Liver (tissue), 9 donors: Measurements from ENCODE around the gene POP4. TPM values are rescaled to one million over a fixed set of nuclear protein-coding genes. Genes with fewer than 3 reads are reported as not detected.

Experiments used
- DNase-seq: peaks from one replicate; pipeline ENCODE4 v3.0.0-alpha.2; 2017; ENCODE audit warnings: low spot score
- H3K27ac ChIP-seq, 2 donors: one replicate each; pipeline ENCODE4 v1.7.0; 2013; ENCODE audit warnings: inconsistent platforms in 2 of 2, low read length in 2 of 2, control low read depth in 1 of 2, low read depth in 1 of 2, mild to moderate bottlenecking in 1 of 2
- H3K27me3 ChIP-seq, 4 donors: one replicate each; pipeline versions ENCODE4 v1.6.1 to v1.7.0; 2013; ENCODE audit warnings: low read length in 3 of 4, inconsistent platforms in 1 of 4, mild to moderate bottlenecking in 1 of 4, moderate library complexity in 1 of 4; ENCODE audit not compliant: control insufficient read depth in 4 of 4, insufficient read depth in 4 of 4
- H3K36me3 ChIP-seq, 4 donors: one replicate each; pipeline versions ENCODE4 v1.6.1 to v1.7.0; 2013; ENCODE audit warnings: low read length in 3 of 4, mild to moderate bottlenecking in 3 of 4, low read depth in 1 of 4, moderate library complexity in 1 of 4; ENCODE audit not compliant: control insufficient read depth in 4 of 4, insufficient read depth in 3 of 4
- H3K4me1 ChIP-seq, 4 donors: one replicate each; pipeline versions ENCODE4 v1.6.1 to v1.7.0; 2013; ENCODE audit warnings: low read length in 3 of 4, mild to moderate bottlenecking in 3 of 4, moderate library complexity in 1 of 4; ENCODE audit not compliant: control insufficient read depth in 4 of 4, insufficient read depth in 4 of 4
- H3K4me3 ChIP-seq, 3 donors: one replicate each; pipeline versions ENCODE4 v1.6.1 to v1.7.0; 2013; ENCODE audit warnings: low read length in 3 of 3, control low read depth in 1 of 3, low read depth in 1 of 3, mild to moderate bottlenecking in 1 of 3
- H3K9ac ChIP-seq, 2 donors: one replicate each; pipeline ENCODE4 v1.7.0; 2013; ENCODE audit warnings: low read length in 2 of 2, mild to moderate bottlenecking in 2 of 2, moderate library complexity in 2 of 2, control low read depth in 1 of 2, low read depth in 1 of 2
- H3K9me3 ChIP-seq, 4 donors: one replicate each; pipeline versions ENCODE4 v1.6.1 to v1.7.0; 2013; ENCODE audit warnings: low read length in 3 of 4; ENCODE audit not compliant: control insufficient read depth in 4 of 4
- EGR1 ChIP-seq, 2 donors: IDR thresholded peaks; 2 replicates each; pipeline ENCODE4 v1.6.1; 2016 to 2018; ENCODE audit warnings: antibody characterized with exemption in 2 of 2, low read depth in 2 of 2
- FOXA1 ChIP-seq: IDR thresholded peaks from 2 replicates; pipeline ENCODE4 v1.6.1; 2016; ENCODE audit warnings: antibody characterized with exemption
- FOXA2 ChIP-seq: IDR thresholded peaks from 2 replicates; pipeline ENCODE4 v1.6.1; 2016; ENCODE audit warnings: antibody characterized with exemption
- GABPA ChIP-seq, 2 donors: IDR thresholded peaks in 1 of 2; conservative IDR thresholded peaks in 1 of 2; 2 replicates each; pipeline ENCODE4 v1.6.1; 2016; ENCODE audit warnings: antibody characterized with exemption in 2 of 2, mild to moderate bottlenecking in 1 of 2, moderate library complexity in 1 of 2
- HNF4A ChIP-seq, 2 donors: conservative IDR thresholded peaks; 2 replicates each; pipeline ENCODE4 v1.6.1; 2016; ENCODE audit warnings: antibody characterized with exemption in 2 of 2, mild to moderate bottlenecking in 2 of 2
- HNF4G ChIP-seq: IDR thresholded peaks from 2 replicates; pipeline ENCODE4 v1.6.1; 2016; ENCODE audit warnings: antibody characterized with exemption
- JUND ChIP-seq, 2 donors: IDR thresholded peaks; 2 replicates each; pipeline ENCODE4 v1.6.1; 2016; ENCODE audit warnings: antibody characterized with exemption in 2 of 2
- NR2F2 ChIP-seq: IDR thresholded peaks from 2 replicates; pipeline ENCODE4 v1.6.1; 2016; ENCODE audit warnings: antibody characterized with exemption
- REST ChIP-seq: IDR thresholded peaks from 2 replicates; pipeline ENCODE4 v1.6.1; 2016; ENCODE audit warnings: antibody characterized with exemption, mild to moderate bottlenecking
- RXRA ChIP-seq, 2 donors: IDR thresholded peaks; 2 replicates each; pipeline ENCODE4 v1.6.1; 2017 to 2018; ENCODE audit warnings: antibody characterized with exemption in 2 of 2, mild to moderate bottlenecking in 1 of 2
- SP1 ChIP-seq: IDR thresholded peaks from 2 replicates; pipeline ENCODE4 v1.6.1; 2018; ENCODE audit warnings: antibody characterized with exemption, mild to moderate bottlenecking
- TAF1 ChIP-seq: conservative IDR thresholded peaks from 2 replicates; pipeline ENCODE4 v1.6.1; 2016; ENCODE audit warnings: antibody characterized with exemption, mild to moderate bottlenecking
- YY1 ChIP-seq: IDR thresholded peaks from 2 replicates; pipeline ENCODE4 v1.6.1; 2016; ENCODE audit warnings: antibody characterized with exemption, mild to moderate bottlenecking
- ZBTB33 ChIP-seq: IDR thresholded peaks from 2 replicates; pipeline ENCODE4 v1.6.1; 2016; ENCODE audit warnings: antibody characterized with exemption
- WGBS: extraction: QIAGEN DNeasy Blood & Tissue Kit; methylation state at CpG from one replicate; pipeline ENCODE4 v1.1.7; 2013; 5-methylcytosine and 5-hydroxymethylcytosine counted together
- polyA plus RNA-seq, 2 donors: library from polyadenylated mRNA; stranded (reverse) in 1 of 2; unstranded in 1 of 2; fragments of 200-250 nt in 1 of 2; fragments of >200 nt in 1 of 2; fragmentation: Nextera tagmentation in 1 of 2; extraction: Ambion mirVana in 1 of 2; gene quantifications; one replicate each; pipeline versions ENCODE4 v1.2.1 to v1.2.3, GENCODE V29; 2013 to 2015
- total RNA-seq, 2 donors: library from RNA; depleted of rRNA; stranded (reverse); fragments of >200 nt; gene quantifications; one replicate each; pipeline ENCODE4 v1.2.3, GENCODE V29; 2014
- TF ChIP-seq, protein P1 (sequence below): fragments of 150-350 bp; IDR thresholded peaks from 2 replicates; pipeline ENCODE4 v1.5.1; 2017; ENCODE audit warnings: improper control_type of control experiment, low read depth, low read length; ENCODE audit not compliant: missing input control
- TF ChIP-seq, protein P2 (sequence below): IDR thresholded peaks from 2 replicates; pipeline ENCODE4 v1.6.1; 2016; ENCODE audit warnings: antibody characterized with exemption
- TF ChIP-seq, protein P3 (sequence below): IDR thresholded peaks from 2 replicates; pipeline ENCODE4 v1.6.1; 2016; ENCODE audit warnings: antibody characterized with exemption
- donor health status: healthy.
- donor health status: healthy.
- donor health status: healthy.
- donor health status: healthy.
- donor health status: healthy.

POP4 gene
- total and polyA plus RNA-seq, 4 donors = 33.7 to 61.6 (median 38.9) TPM

DNA sequence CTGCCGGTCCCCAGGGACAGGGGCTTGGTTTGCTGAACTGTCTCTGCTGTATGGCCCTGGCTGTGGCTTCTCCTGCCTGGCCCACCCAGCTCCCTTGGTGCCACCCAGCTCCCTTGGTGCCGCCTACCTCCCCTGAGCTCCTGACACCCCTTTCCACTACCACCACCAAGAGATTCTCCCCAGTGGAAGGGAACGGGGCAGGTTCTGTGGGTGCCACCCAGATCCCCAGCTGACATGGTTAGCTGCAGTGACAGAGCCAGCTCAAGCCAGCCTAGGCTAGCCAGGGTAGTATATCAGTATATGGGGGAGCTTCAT, 28.5 kb upstream of the POP4 start:
- Histone ChIP-seq H3K9ac (no peak overlapping the region), H3K27me3 (peaks cover 0 to 8% (median 4%) of the 10 kb centered on the region in 4 donors), H3K4me3 (no peak overlapping the region), H3K4me1 (no peaks in the 10 kb centered on the region), H3K36me3 (no peaks in the 10 kb centered on the region), H3K27ac (no peak overlapping the region), H3K9me3 (peaks cover 0 to 3% (median 1%) of the 10 kb centered on the region in 4 donors)
- TF ChIP-seq REST (no peak), RXRA (IDR thresholded peaks at IDR 0.05) (no peak), FOXA2 (no peak), FOXA1 (no peak), SP1 (no peak), ZBTB33 (no peak), TAF1 (no peak)
- TF ChIP-seq, protein P1, sequence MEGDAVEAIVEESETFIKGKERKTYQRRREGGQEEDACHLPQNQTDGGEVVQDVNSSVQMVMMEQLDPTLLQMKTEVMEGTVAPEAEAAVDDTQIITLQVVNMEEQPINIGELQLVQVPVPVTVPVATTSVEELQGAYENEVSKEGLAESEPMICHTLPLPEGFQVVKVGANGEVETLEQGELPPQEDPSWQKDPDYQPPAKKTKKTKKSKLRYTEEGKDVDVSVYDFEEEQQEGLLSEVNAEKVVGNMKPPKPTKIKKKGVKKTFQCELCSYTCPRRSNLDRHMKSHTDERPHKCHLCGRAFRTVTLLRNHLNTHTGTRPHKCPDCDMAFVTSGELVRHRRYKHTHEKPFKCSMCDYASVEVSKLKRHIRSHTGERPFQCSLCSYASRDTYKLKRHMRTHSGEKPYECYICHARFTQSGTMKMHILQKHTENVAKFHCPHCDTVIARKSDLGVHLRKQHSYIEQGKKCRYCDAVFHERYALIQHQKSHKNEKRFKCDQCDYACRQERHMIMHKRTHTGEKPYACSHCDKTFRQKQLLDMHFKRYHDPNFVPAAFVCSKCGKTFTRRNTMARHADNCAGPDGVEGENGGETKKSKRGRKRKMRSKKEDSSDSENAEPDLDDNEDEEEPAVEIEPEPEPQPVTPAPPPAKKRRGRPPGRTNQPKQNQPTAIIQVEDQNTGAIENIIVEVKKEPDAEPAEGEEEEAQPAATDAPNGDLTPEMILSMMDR = no peak
- TF ChIP-seq, protein P2, sequence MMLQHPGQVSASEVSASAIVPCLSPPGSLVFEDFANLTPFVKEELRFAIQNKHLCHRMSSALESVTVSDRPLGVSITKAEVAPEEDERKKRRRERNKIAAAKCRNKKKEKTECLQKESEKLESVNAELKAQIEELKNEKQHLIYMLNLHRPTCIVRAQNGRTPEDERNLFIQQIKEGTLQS = no peak
- WGBS = 53% methylated on average over 3 of the region's 3 CpGs
- DNase-seq = no peak

GRCh38 chr19:29578349-29578748, 27.7 kb upstream of the POP4 start:
- H3K9me3 ChIP-seq = peaks cover 0 to 3% (median 1%) of the 10 kb centered on the region in 4 donors
- WGBS = 69% methylated on average over 8 of the region's 8 CpGs
- no peak for TF ChIP-seq SP1
- TF ChIP-seq, protein P2 = no peak
- TF ChIP-seq JUND (IDR thresholded peaks at IDR 0.05) = no peak
- no peak for TF ChIP-seq EGR1 (IDR thresholded peaks at IDR 0.05; ENCODE audit: low read depth in 2 of 2)
- TF ChIP-seq HNF4A (conservative IDR thresholded peaks at IDR 0.05) = no peak
- no peak for TF ChIP-seq GABPA (IDR thresholded peaks at IDR 0.05 in 1 of 2, conservative IDR thresholded peaks at IDR 0.05 in 1 of 2)
- no peak for TF ChIP-seq RXRA (IDR thresholded peaks at IDR 0.05)
- TF ChIP-seq, protein P3, sequence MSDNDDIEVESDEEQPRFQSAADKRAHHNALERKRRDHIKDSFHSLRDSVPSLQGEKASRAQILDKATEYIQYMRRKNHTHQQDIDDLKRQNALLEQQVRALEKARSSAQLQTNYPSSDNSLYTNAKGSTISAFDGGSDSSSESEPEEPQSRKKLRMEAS = no peak
- no peak for TF ChIP-seq FOXA1
- no peak for TF ChIP-seq FOXA2
- TF ChIP-seq HNF4G = no peak
- TF ChIP-seq YY1 = no peak
- TF ChIP-seq, protein P1 = no peak
- no peak for TF ChIP-seq NR2F2
- TF ChIP-seq ZBTB33 = no peak
- no peak for TF ChIP-seq TAF1
- no peaks in the 10 kb centered on the region for H3K4me1 ChIP-seq
- H3K27me3 ChIP-seq = peaks cover 0 to 11% (median 4%) of the 10 kb centered on the region in 4 donors
- DNase-seq = no peak
- no peaks in the 10 kb centered on the region for H3K36me3 ChIP-seq
- no peak overlapping the region for H3K9ac ChIP-seq
- H3K4me3 ChIP-seq = no peak overlapping the region
- H3K27ac ChIP-seq = no peak overlapping the region
